ENCODE results near the gene MAFG.

GRCh38 chr17:81925860-81926450 is 1.6 kb downstream of the MAFG start:
- TF ChIP-seq RCOR1 (IDR thresholded peaks at IDR 0.05; ENCODE audit: low read length) (no peak), CTCF (IDR thresholded peaks at IDR 0.05) (no peak), RAD21 (IDR thresholded peaks at IDR 0.05; ENCODE audit: low read length) (no peak)
